GM12874 (cell line): ENCODE data around the gene SF1.

Experiments
- TF ChIP-seq, protein P1 (sequence below): IDR thresholded peaks from 2 replicates; pipeline ENCODE4 v1.5.1; 2011; ENCODE audit warnings: low read depth, mild to moderate bottlenecking, control low read depth, low read length, moderate library complexity; ENCODE audit not compliant: insufficient read depth

The SF1 gene

DNA sequence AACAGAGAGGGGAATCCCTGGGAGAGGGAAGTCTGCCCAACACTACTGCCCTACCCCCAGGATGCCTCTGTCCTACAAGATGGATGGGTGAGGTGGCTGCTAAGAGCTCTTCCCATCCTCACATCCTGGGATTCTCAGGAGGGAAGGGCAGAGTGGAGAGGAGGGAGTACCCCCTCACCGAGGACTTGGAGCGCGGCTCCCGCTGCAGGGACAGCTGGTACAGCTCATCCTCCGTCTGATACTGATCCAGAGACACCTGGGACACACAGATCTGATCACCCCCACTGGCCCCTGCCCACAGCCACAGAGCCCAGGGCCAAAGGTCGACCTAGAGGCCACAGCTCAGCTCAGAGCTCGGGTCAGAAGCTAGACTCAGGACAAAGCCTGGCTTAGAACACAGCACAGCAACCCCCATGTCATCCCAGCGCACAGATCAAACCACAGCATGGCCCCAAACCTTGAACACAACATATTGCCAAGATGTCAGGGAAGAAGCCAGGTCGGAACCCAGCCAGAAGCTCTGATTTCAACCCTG lies 42.5 kb downstream of the SF1 start:
- TF ChIP-seq, protein P1, sequence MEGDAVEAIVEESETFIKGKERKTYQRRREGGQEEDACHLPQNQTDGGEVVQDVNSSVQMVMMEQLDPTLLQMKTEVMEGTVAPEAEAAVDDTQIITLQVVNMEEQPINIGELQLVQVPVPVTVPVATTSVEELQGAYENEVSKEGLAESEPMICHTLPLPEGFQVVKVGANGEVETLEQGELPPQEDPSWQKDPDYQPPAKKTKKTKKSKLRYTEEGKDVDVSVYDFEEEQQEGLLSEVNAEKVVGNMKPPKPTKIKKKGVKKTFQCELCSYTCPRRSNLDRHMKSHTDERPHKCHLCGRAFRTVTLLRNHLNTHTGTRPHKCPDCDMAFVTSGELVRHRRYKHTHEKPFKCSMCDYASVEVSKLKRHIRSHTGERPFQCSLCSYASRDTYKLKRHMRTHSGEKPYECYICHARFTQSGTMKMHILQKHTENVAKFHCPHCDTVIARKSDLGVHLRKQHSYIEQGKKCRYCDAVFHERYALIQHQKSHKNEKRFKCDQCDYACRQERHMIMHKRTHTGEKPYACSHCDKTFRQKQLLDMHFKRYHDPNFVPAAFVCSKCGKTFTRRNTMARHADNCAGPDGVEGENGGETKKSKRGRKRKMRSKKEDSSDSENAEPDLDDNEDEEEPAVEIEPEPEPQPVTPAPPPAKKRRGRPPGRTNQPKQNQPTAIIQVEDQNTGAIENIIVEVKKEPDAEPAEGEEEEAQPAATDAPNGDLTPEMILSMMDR = no peak

DNA sequence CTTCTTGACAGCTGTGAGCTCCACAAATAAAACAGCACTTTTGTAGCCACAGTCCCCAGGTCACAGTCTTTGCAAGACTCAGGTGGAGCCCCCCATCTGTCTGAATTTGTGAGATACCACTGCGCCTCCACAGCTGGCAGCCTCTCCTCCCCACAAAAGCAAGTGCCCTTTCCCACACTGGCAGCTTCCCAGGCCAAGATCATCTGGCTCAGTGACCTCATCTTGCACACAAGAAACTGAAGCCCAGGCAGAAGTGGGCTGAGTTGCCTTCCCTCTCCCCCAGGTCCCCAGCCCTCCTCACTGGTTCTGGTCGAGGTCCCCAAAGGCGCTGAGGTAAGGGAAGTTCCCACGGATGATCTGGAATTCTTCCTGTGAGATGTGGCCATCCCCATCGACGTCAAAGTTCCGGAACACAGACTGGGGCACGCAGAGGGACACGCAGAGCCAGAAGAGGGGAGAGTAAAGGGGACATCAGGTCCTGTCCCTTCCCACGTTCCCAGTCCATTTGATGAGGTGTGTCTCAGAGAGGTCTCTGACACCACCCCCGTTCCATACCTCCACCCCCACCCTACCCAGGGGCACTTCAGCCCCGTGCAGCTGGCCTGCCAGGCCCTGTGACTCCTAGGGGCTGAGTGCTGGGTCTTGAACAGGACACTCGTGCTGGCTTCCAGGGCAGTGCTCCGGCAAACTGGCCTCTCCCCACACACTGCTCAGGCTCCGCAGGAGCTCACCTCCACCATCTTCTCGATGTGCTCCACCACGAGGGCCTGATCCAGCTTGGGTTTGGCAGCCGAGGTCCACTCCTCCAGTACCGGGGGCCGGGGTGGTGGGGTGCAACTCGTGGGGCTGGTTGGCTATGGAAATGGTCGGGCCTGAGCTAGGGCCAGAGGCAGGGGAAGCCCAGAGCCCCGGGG lies 43.3 kb downstream of the SF1 start:
- TF ChIP-seq, protein P1 = no peak

DNA sequence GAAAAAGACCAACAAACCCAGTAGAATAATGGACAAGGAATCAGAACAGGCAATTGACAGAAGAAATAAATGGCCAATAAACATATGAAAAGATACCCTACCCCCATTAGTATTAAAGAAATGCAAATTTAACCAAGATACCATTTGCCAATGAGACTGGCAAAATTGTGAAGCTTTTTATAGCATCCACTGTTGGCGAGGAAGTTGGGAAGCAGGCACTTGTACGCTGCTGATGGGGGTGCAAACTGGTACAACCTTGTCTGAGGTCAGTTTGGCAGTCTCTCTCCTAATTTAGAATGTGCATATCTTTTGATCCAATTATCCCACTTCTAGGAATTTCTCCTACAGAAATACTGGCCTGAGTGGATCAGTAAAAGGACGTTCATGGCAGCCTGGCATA lies 46.7 kb downstream of the SF1 start:
- TF ChIP-seq, protein P1 = no peak

DNA sequence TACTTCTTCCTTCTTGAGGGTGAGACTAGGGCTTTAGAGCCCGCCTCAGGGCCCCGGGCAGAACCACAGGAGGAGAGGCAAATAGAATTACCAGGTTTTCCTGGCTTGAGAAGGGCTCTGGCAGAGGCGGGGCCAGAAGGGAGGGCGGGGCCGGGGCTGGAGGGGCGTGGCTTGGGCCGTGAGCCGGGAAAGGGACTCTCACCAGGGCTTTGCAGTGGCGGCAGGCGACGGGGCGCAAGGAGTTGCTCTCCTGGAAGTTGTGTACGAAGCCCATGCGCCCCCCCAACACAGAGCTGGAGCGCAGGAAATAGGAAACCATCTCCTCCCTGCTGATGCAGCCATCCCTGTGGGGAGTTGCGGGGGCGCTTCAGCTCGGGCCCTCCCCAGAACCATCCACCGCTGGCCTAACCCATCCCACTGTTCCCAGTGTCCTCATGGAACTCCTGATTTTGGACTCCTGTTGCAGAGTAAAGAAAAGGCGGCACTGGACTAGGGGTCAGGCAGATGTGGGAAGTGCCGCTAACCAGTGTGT lies 48.4 kb downstream of the SF1 start:
- TF ChIP-seq, protein P1 = no peak

DNA sequence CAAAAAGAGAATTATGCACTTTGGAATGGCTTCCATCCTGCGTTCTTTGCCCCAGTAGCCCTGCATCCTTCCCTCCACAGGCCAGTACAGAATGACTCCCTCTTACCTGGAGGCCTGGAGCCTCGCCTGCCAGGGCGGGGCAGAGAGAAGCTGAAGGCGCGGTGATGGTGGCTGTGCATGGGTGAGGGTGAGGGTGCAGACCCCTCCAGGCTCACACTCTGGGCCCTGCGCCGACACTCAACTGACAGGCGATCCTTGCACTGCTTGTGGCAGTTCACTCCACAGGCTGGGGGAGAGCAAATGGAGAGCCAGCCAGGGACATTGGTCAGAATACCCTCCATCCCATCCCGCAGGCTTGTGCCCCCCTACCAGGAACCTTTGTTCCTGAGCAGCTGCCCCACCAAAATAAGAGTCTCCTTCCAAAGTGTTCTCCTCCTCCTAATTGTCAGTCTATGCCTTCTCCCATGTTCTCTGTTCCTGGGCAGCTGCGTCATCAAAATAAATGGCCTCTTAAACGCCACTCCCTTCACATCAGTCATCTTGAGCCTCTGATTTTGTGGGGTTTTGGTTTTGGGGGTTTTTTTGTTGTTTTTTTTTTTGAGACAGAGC lies 49.5 kb downstream of the SF1 start:
- TF ChIP-seq, protein P1 = no peak

DNA sequence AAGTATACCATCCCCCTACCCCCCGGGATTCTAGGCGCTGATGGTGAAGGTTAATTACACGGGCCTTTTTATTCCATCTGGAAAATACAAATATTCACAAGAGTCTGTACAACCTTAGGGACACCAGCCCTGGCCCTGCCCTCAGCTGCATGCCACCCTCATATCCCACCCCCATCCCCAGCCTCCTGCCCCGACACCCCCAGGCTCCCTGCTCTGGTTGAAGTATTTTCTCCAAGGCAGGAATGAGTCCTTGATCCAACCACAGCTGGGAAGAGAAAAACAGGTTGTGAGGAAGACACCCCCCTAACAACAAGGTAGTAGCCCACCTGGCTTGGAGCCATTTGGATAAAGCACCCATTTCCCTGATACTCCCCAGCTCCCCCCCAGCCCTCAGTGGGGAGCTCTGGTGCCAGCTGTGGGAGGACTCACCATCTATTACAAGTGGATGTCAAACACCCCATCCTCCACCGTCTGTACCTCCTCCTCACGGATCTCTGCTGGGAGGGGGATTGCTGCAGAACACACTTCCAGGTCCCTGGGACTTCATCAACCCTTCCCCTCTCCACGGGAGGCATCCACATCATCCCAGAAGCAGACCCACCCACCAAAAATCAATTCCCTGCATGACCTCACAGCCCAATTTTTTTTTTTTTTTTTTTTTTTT lies 51.3 kb downstream of the SF1 start:
- TF ChIP-seq, protein P1 = no peak

DNA sequence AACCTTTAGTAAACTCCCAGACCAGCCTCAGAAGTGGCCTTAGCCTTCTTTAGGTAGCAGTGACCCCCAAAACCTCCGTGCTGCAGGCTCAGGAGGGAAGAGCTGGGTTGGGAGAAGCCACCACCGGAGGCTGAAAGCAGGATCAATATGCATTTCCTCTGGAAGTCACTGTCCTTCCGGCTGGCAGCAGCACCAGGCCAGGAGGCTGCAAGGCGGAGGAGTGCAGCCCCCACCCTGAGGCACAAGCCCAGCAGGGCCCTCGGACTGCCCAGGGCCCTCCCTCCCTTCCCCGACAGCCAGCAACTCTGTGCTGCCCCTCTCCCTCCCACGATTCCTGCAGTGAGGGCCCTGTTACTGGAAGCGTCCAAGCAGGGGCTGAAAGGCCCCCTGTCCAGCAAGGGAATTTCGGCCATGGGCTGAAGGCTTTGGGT lies 52.1 kb downstream of the SF1 start:
- TF ChIP-seq, protein P1 = no peak
